PC-3 (cell line): ENCODE results near the gene S100A8.

Experiments
- CTCF ChIP-seq: fragments of 300-600 bp; sonication (generic); conservative IDR thresholded peaks from 2 replicates; pipeline ENCODE4 v1.5.1; 2017; ENCODE audit warnings: antibody characterized with exemption, low read depth, mild to moderate bottlenecking, low read length
- EZH2phosphoT487 ChIP-seq: fragments of 300-600 bp; sonication (generic); IDR thresholded peaks from 2 replicates; pipeline ENCODE4 v1.6.1; 2018; ENCODE audit warnings: mild to moderate bottlenecking, antibody characterized with exemption, low read length, borderline replicate concordance

- TF ChIP-seq CTCF (no peak), EZH2phosphoT487 (no peak)
Observed at GRCh38 chr1:153404086-153404635, 13.3 kb upstream of the S100A8 start.
